Neural cell (in vitro differentiated cells): ENCODE data around the gene MGAT4A. TPM values are rescaled to one million over a fixed set of nuclear protein-coding genes. Genes with fewer than 3 reads are reported as not detected.
A peak's percentile ranks its signal among the peaks of the same experiment; 100 is the strongest.

ENCODE experiments used
- H2AFZ ChIP-seq: fragments of 200-600, 300-800 bp; sonication (generic), shearing (Covaris generic); 2 replicates; pipeline ENCODE4 v1.6.0; 2014; ENCODE audit warnings: low read depth, mild to moderate bottlenecking, antibody characterized with exemption, low read length, moderate library complexity
- H3F3A ChIP-seq: fragments of 200-600 bp; shearing (Covaris generic); 2 replicates; pipeline ENCODE4 v1.6.1; 2016; ENCODE audit warnings: mild to moderate bottlenecking, moderate library complexity, mixed read lengths, antibody characterized with exemption, low read length; ENCODE audit not compliant: insufficient read depth, poor library complexity, severe bottlenecking
- H3K27ac ChIP-seq: fragments of 200-600, 300-800 bp; sonication (generic), shearing (Covaris generic); 2 replicates; pipeline ENCODE4 v1.5.1; 2014; ENCODE audit warnings: mild to moderate bottlenecking, low read length, moderate library complexity
- H3K27me3 ChIP-seq: fragments of 300-800, 200-600 bp; sonication (generic), shearing (Covaris generic); 2 replicates; pipeline ENCODE4 v1.6.0; 2014; ENCODE audit warnings: mild to moderate bottlenecking, low read depth, low read length, moderate library complexity; ENCODE audit not compliant: insufficient read depth
- H3K36me3 ChIP-seq: fragments of 300-800, 200-600 bp; sonication (generic), shearing (Covaris generic); 2 replicates; pipeline ENCODE4 v1.5.1; 2014; ENCODE audit warnings: mild to moderate bottlenecking, antibody characterized with exemption, low read length, moderate library complexity; ENCODE audit not compliant: insufficient read depth
- H3K4me2 ChIP-seq: fragments of 300-800, 200-600 bp; sonication (generic), shearing (Covaris generic); 2 replicates; pipeline ENCODE4 v1.6.0; 2014; ENCODE audit warnings: mild to moderate bottlenecking, low read length
- H3K4me3 ChIP-seq: fragments of 300-800, 200-600 bp; sonication (generic), shearing (Covaris generic); 2 replicates; pipeline ENCODE4 v1.5.1; 2014; ENCODE audit warnings: mild to moderate bottlenecking, low read length, moderate library complexity
- H3K79me2 ChIP-seq: fragments of 200-600 bp; shearing (Covaris generic); replicated peaks from 2 replicates; pipeline ENCODE4 v1.6.0; 2014; ENCODE audit warnings: mild to moderate bottlenecking, low read length, moderate library complexity; ENCODE audit not compliant: insufficient read depth
- H3K9ac ChIP-seq: fragments of 300-800, 200-600 bp; sonication (generic), shearing (Covaris generic); 2 replicates; pipeline ENCODE4 v1.6.1; 2016; ENCODE audit warnings: mild to moderate bottlenecking, low read length, mixed read lengths
- H3K9me2 ChIP-seq: fragments of 200-600 bp; shearing (Covaris generic); 2 replicates; pipeline ENCODE4 v1.6.1; 2016; ENCODE audit warnings: mild to moderate bottlenecking, low read length, mixed read lengths; ENCODE audit not compliant: insufficient read depth
- H3K9me3 ChIP-seq: fragments of 200-600, 300-800 bp; sonication (generic), shearing (Covaris generic); 2 replicates; pipeline ENCODE4 v1.6.1; 2016; ENCODE audit warnings: mild to moderate bottlenecking, mixed run types, low read length, moderate library complexity, mixed read lengths
- H4K20me1 ChIP-seq: fragments of 200-600 bp; shearing (Covaris generic); 2 replicates; pipeline ENCODE4 v1.6.1; 2016; ENCODE audit warnings: mild to moderate bottlenecking, mixed run types; ENCODE audit not compliant: insufficient read depth
- EP300 ChIP-seq: fragments of 450-650 bp; conservative IDR thresholded peaks from 2 replicates; pipeline ENCODE4 v1.6.1; 2014; ENCODE audit warnings: antibody characterized with exemption, mild to moderate bottlenecking, moderate library complexity; ENCODE audit not compliant: poor library complexity, severe bottlenecking
- EZH2 ChIP-seq: fragments of 200-600, 300-800 bp; shearing (Covaris generic), sonication (generic); IDR thresholded peaks from 2 replicates; pipeline ENCODE4 v1.6.1; 2014; ENCODE audit warnings: antibody characterized with exemption, low read length, borderline replicate concordance, mild to moderate bottlenecking; ENCODE audit not compliant: insufficient read depth, poor library complexity, severe bottlenecking
- MXI1 ChIP-seq: fragments of 450-650 bp; conservative IDR thresholded peaks from 2 replicates; pipeline ENCODE4 v1.6.1; 2014; ENCODE audit warnings: antibody characterized with exemption, mild to moderate bottlenecking; ENCODE audit not compliant: poor library complexity, severe bottlenecking
- POLR2AphosphoS5 ChIP-seq: IDR thresholded peaks from 2 replicates; pipeline ENCODE4 v1.6.1; 2012
- RAD21 ChIP-seq: fragments of 450-650 bp; conservative IDR thresholded peaks from 2 replicates; pipeline ENCODE4 v1.6.1; 2014; ENCODE audit warnings: antibody characterized with exemption, mild to moderate bottlenecking, moderate library complexity
- SMC3 ChIP-seq: fragments of 450-650 bp; conservative IDR thresholded peaks from 2 replicates; pipeline ENCODE4 v1.6.1; 2014; ENCODE audit warnings: antibody characterized with exemption, mild to moderate bottlenecking, moderate library complexity; ENCODE audit not compliant: poor library complexity
- TAF1 ChIP-seq: IDR thresholded peaks from 2 replicates; pipeline ENCODE4 v1.6.1; 2012; ENCODE audit warnings: low read depth
- polyA plus RNA-seq: library from polyadenylated mRNA; depleted of rRNA; stranded (reverse); fragments of >200 nt; gene quantifications from 2 replicates; pipeline ENCODE4 v1.2.3, GENCODE V29; 2014
- TF ChIP-seq, protein P1 (sequence below): IDR thresholded peaks from 2 replicates; pipeline ENCODE4 v1.6.1; 2012; ENCODE audit warnings: borderline replicate concordance
- TF ChIP-seq, protein P2 (sequence below): fragments of 450-650 bp; IDR thresholded peaks from 2 replicates; pipeline ENCODE4 v1.5.1; 2014; ENCODE audit warnings: antibody characterized with exemption, mild to moderate bottlenecking, moderate library complexity; ENCODE audit not compliant: poor library complexity, severe bottlenecking

The MGAT4A gene
- polyA plus RNA-seq, 1 donor from 2014 or later: 54.8 TPM

- H3K36me3 ChIP-seq: no peaks in the 10 kb centered on the region
- H3K9me3 ChIP-seq: no peaks in the 10 kb centered on the region
- no peak overlapping the region for H3K9ac ChIP-seq
- no peak overlapping the region for H3K4me3 ChIP-seq
- no peak overlapping the region for H3K27ac ChIP-seq
- H4K20me1 ChIP-seq: no peaks in the 10 kb centered on the region
- TF ChIP-seq, protein P1, sequence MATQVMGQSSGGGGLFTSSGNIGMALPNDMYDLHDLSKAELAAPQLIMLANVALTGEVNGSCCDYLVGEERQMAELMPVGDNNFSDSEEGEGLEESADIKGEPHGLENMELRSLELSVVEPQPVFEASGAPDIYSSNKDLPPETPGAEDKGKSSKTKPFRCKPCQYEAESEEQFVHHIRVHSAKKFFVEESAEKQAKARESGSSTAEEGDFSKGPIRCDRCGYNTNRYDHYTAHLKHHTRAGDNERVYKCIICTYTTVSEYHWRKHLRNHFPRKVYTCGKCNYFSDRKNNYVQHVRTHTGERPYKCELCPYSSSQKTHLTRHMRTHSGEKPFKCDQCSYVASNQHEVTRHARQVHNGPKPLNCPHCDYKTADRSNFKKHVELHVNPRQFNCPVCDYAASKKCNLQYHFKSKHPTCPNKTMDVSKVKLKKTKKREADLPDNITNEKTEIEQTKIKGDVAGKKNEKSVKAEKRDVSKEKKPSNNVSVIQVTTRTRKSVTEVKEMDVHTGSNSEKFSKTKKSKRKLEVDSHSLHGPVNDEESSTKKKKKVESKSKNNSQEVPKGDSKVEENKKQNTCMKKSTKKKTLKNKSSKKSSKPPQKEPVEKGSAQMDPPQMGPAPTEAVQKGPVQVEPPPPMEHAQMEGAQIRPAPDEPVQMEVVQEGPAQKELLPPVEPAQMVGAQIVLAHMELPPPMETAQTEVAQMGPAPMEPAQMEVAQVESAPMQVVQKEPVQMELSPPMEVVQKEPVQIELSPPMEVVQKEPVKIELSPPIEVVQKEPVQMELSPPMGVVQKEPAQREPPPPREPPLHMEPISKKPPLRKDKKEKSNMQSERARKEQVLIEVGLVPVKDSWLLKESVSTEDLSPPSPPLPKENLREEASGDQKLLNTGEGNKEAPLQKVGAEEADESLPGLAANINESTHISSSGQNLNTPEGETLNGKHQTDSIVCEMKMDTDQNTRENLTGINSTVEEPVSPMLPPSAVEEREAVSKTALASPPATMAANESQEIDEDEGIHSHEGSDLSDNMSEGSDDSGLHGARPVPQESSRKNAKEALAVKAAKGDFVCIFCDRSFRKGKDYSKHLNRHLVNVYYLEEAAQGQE: no peak
- TF ChIP-seq POLR2AphosphoS5 (no peak), EP300 (no peak), SMC3 (no peak)
- H3K4me2 ChIP-seq: no peak overlapping the region
- no peak overlapping the region for H2AFZ ChIP-seq
- no peaks in the 10 kb centered on the region for H3K27me3 ChIP-seq
- no peaks in the 10 kb centered on the region for H3K79me2 ChIP-seq
- no peaks in the 10 kb centered on the region for H3K9me2 ChIP-seq
- H3F3A ChIP-seq: no peaks in the 10 kb centered on the region
These were observed 42.2 kb upstream of the MGAT4A start for GRCh38 chr2:98773169-98773568.

DNA sequence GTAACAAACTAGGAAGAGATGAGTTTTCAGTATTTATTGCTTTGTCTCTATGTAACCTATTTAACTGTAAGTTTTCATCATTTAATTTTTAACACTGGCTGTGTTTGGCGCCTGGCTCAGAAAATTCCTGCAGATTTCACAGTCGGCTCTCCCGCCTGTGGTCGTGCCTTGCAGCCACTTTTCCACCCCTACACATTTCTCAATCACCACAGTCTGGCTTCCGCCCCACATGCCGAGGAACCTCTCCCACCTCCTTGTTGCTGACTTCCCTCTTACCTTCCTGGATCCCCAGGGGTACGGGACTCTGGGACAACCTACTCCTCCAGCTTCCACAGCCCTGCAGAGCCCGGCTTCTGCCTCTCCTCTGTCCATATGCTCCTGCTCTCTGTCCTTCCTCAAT, 41.6 kb upstream of the MGAT4A start:
- H2AFZ ChIP-seq: no peak overlapping the region
- no peaks in the 10 kb centered on the region for H4K20me1 ChIP-seq
- no peaks in the 10 kb centered on the region for H3F3A ChIP-seq
- no peak overlapping the region for H3K27ac ChIP-seq
- no peaks in the 10 kb centered on the region for H3K27me3 ChIP-seq
- TF ChIP-seq MXI1 (no peak), RAD21 (no peak), TAF1 (no peak), POLR2AphosphoS5 (no peak)
- H3K79me2 ChIP-seq: no peaks in the 10 kb centered on the region
- no peaks in the 10 kb centered on the region for H3K9me2 ChIP-seq
- H3K9me3 ChIP-seq: no peaks in the 10 kb centered on the region
- H3K4me2 ChIP-seq: no peak overlapping the region
- H3K36me3 ChIP-seq: no peaks in the 10 kb centered on the region
- H3K9ac ChIP-seq: no peak overlapping the region
- H3K4me3 ChIP-seq: no peak overlapping the region

DNA sequence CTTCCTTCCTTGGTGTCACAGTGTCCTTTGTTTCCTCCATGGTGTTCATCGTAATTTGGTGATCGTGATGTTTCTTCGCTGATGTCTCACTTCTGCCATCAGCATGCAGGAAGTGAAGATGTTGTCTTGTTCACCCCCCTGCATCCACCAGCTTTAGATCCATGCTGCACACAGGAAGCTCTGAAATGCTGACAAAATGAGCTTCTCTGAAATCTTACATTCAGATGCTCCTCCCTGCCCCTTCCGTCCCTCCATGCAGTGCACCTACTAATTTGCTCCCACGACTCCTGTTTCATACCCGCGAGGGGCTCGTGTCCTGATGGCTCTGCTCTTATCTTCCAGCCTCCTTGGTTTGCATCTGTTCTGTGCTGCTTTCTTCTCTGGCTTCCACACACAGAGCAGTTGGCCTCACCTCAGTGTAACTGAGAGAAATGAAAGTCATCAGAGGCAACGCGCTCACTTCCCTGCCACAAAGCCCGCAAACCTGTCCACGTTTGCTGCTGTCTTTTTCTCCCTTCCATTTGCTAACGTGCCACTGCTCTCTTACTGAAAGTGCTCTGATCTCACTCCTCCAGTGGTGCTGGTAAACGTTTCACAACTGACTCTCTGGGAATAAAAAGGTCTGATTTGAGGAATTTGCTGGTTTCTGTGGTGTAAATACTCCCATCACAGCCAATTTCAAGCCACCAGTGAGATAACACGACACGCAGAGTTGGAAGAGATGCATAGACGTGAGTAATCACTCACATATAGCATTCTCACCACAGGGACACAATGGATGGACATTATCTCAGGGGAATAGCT, 41.0 kb upstream of the MGAT4A start:
- TF ChIP-seq, protein P1: peak; percentile 16
- TF ChIP-seq EP300 (no peak), MXI1 (no peak), RAD21 (no peak), POLR2AphosphoS5 (peak; percentile 15), TAF1 (no peak), EZH2 (no peak), SMC3 (no peak)
- TF ChIP-seq, protein P2, sequence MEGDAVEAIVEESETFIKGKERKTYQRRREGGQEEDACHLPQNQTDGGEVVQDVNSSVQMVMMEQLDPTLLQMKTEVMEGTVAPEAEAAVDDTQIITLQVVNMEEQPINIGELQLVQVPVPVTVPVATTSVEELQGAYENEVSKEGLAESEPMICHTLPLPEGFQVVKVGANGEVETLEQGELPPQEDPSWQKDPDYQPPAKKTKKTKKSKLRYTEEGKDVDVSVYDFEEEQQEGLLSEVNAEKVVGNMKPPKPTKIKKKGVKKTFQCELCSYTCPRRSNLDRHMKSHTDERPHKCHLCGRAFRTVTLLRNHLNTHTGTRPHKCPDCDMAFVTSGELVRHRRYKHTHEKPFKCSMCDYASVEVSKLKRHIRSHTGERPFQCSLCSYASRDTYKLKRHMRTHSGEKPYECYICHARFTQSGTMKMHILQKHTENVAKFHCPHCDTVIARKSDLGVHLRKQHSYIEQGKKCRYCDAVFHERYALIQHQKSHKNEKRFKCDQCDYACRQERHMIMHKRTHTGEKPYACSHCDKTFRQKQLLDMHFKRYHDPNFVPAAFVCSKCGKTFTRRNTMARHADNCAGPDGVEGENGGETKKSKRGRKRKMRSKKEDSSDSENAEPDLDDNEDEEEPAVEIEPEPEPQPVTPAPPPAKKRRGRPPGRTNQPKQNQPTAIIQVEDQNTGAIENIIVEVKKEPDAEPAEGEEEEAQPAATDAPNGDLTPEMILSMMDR: no peak
- no peaks in the 10 kb centered on the region for H3K27me3 ChIP-seq
- H3K9ac ChIP-seq: no peak overlapping the region
- H3K9me2 ChIP-seq: no peaks in the 10 kb centered on the region
- no peak overlapping the region for H3K4me3 ChIP-seq
- no peaks in the 10 kb centered on the region for H3K36me3 ChIP-seq
- H3F3A ChIP-seq: no peaks in the 10 kb centered on the region
- H3K9me3 ChIP-seq: no peaks in the 10 kb centered on the region
- H2AFZ ChIP-seq: no peak overlapping the region
- no peak overlapping the region for H3K4me2 ChIP-seq
- no peaks in the 10 kb centered on the region for H4K20me1 ChIP-seq
- no peak overlapping the region for H3K27ac ChIP-seq
- no peaks in the 10 kb centered on the region for H3K79me2 ChIP-seq
